ENCODE measurements around the gene TADA3.

TADA3 gene

GRCh38 chr3:9732740-9733115, 59.5 kb downstream of the TADA3 start:
- peak overlapping the region; percentile 84 for H3K4me3 ChIP-seq (ENCODE audit: low read depth, low read length)
- in situ Hi-C loops (cut with HindIII; ENCODE audit: low sequenced_read_pairs), result no loop called here

GRCh38 chr3:9732080-9732739, 60.1 kb downstream of the TADA3 start:
- peak overlapping the region; percentile 84 for H3K4me3 ChIP-seq (ENCODE audit: low read depth, low read length)
- no peak for DNase-seq (ENCODE audit: low read depth, low spot score)
- TF ChIP-seq CTCF (IDR thresholded peaks at IDR 0.05; ENCODE audit: low read depth, low read length), result no peak
- in situ Hi-C loops (cut with HindIII; ENCODE audit: low sequenced_read_pairs), result no loop called here

More at GRCh38 chr3:9732740-9733115, 59.5 kb downstream of the TADA3 start:
- no peak for TF ChIP-seq CTCF (IDR thresholded peaks at IDR 0.05; ENCODE audit: low read depth, low read length)
- DNase-seq (ENCODE audit: low read depth, low spot score), result no peak

- H3K4me3 ChIP-seq (ENCODE audit: low read depth, low read length), result peak within 1 kb of the TSS; percentile 84
- TF ChIP-seq CTCF (IDR thresholded peaks at IDR 0.05; ENCODE audit: low read depth, low read length), result peak; percentile 12
- DNase-seq (ENCODE audit: low read depth, low spot score), result peak; percentile 100
- in situ Hi-C loops (cut with HindIII; ENCODE audit: low sequenced_read_pairs), result no loop called here
Measured at GRCh38 chr3:9731206-9732079, 60.8 kb downstream of the TADA3 start, which contains the start of gene BRPF1. Gene BRPF1, plus strand, starts transcription at chr3:9731735. Its CDS starts 2,406 bp downstream, at chr3:9734141.

- in situ Hi-C loops (cut with HindIII; ENCODE audit: low sequenced_read_pairs), result no loop called here
- TF ChIP-seq CTCF (IDR thresholded peaks at IDR 0.05; ENCODE audit: low read depth, low read length), result no peak
- H3K4me3 ChIP-seq (ENCODE audit: low read depth, low read length), result peak overlapping the region; percentile 43
- DNase-seq (ENCODE audit: low read depth, low spot score), result no peak
Measured at GRCh38 chr3:9730657-9731205, 61.5 kb downstream of the TADA3 start.
